Kidney tubule cell (primary cell): ENCODE results near the gene BAZ1B.
"Not testable (repeated sequence)": the region's sequence is repeated elsewhere in the genome, so short reads cannot be mapped to it uniquely, and the experiment has no call there.

Experiments
- DNase-seq: peaks from one replicate; pipeline ENCODE4 v3.0.0-alpha.2; 2018; ENCODE audit warnings: low spot score

BAZ1B gene

GRCh38 chr7:73427902-73428787 lies 93.9 kb downstream of the BAZ1B start:
- DNase-seq: no peak

DNA sequence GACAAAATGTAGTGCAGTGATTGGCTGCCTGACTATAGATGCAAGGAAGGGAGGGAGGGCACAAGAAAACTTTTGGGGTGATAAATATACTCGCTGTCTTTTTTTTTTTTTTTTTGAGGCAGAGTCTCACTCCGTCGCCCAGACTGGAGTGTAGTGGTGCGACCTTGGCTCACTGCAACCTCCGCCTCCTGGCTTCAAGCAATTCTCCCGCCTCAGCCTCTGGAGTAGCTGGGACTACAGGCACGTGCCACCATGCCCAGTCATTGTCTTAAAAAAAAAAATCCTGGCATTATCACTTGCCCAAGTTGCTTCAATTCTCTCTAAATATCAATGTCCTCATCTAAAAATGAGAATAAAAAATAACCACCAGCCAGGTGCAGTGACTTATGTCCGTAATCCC lies 96.1 kb downstream of the BAZ1B start:
- DNase-seq: no peak

- no peak for DNase-seq
Observed at GRCh38 chr7:73425356-73425983, 96.6 kb downstream of the BAZ1B start.

DNA sequence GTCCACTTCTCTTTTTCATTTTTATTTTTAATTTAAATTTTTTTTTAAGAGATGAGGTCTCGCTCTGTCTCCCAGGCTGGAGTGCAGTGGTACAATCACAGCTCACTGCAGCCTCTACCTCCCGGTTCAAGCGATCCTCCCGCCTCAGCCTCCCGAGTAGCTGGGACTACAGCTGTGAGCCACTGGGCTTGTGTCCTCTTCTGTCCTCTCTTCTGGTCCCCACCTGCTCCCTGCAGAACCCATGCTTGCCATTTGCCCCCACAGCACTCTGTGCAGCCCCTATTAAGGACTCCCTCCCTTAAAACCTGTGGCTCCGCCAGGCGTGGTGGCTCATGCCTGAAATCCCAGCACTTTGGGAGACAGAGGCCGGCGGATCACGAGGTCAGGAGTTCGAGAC lies 97.6 kb downstream of the BAZ1B start:
- no peak for DNase-seq

DNA sequence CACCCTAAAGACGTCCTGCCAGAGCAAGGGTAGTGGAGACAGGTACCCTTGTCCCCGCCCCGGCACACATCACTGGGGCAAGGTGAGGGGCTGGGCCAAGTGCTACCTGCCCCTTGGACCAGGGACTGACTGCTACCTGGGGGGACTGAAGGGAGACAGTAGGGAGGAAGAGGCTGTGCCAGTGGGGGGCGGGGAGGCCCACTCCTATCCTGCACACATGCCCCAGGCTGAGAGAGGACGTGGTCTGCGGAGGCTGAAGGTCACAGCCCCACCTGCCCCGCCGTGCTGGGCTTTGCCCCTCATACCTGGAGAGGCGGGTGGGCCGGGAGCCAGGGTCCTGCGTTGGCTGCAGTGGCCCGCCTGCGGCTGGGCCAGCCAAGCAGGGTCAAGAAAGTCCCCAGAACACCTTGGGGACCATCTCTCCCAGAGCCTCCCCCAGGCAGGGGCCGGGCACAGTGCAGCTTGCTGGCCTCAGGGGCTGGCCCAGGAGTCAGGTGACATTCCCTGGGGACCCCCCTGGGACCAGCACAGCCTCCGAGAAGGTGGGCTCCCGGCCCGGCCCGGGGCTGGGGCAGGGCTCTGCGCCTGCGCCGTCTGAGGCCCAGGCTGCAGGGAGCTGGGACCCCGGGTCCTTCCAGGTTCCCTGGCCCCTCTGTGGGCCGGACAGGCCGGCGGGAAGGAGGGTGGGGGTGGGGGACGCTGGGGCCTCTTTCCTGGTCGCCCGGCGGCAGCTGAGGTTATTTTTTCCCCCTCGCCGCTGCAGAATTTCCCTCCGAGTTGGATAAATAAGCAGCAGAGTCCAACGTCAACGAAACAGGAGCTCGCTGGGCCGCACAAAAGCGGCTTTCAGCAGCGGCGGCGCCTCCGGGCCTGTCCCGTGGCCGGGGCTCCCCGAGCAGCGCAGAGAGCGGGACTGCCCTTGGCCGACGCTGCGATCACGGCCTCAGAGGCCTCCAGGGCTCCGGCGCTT lies 98.3 kb downstream of the BAZ1B start:
- no peak for DNase-seq

- DNase-seq: not testable (repeated sequence)
Observed at GRCh38 chr7:73420610-73421009, 101.5 kb downstream of the BAZ1B start.

- DNase-seq: peak; percentile 26
Observed at GRCh38 chr7:73420016-73420415, 102.1 kb downstream of the BAZ1B start.

- no peak for DNase-seq
Observed at GRCh38 chr7:73418113-73418703, 103.9 kb downstream of the BAZ1B start.

DNA sequence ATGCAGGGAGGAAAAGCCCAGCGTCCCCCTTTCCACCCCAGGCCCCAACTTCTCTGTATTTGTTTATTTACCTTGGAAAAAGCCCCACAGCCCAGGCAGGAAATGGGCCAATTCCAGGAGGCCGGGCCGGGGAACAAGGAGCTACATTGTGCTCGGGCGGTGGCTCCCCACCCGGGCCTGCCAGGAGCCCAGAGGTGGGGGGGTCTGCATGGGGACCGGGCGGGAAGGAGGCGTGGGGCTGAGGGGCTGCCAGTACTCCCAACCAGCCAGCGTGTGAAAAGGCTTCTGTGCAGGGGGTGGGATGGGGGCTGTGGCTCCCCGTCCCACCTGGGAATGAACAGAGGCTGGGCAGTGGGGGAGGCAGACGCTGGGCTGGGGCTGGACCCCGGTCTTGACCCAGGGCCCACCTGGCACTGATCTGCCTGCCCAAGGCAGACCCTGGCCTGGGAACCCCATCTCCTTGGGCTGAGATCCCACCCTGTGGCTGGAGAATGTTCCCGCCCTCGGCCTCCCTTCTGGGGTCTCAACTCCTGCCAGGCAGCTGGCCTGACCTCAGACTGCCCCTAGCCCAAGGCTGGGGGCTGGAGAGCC lies 111.5 kb downstream of the BAZ1B start:
- DNase-seq: not testable (repeated sequence)

DNA sequence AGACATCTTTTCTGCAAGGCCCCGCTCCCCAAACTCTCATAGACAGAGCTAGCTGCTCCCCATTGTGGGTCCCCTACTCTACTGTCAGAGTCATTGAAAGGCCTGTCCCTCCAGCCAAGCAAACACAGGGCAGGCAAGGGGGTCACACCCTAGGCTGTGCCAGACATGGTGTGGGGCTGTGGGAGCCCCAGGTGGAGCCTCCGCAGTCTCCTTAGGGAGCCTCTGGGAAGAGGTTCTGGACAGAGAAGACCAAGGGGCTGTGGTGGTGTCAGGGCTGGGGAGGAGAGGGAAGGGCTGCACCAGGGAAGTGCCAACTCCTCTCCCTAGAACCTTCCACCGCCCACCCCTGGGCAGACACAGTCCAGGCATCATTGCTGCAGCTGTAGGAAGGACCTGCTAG lies 117.2 kb downstream of the BAZ1B start:
- DNase-seq: not testable (repeated sequence)

DNA sequence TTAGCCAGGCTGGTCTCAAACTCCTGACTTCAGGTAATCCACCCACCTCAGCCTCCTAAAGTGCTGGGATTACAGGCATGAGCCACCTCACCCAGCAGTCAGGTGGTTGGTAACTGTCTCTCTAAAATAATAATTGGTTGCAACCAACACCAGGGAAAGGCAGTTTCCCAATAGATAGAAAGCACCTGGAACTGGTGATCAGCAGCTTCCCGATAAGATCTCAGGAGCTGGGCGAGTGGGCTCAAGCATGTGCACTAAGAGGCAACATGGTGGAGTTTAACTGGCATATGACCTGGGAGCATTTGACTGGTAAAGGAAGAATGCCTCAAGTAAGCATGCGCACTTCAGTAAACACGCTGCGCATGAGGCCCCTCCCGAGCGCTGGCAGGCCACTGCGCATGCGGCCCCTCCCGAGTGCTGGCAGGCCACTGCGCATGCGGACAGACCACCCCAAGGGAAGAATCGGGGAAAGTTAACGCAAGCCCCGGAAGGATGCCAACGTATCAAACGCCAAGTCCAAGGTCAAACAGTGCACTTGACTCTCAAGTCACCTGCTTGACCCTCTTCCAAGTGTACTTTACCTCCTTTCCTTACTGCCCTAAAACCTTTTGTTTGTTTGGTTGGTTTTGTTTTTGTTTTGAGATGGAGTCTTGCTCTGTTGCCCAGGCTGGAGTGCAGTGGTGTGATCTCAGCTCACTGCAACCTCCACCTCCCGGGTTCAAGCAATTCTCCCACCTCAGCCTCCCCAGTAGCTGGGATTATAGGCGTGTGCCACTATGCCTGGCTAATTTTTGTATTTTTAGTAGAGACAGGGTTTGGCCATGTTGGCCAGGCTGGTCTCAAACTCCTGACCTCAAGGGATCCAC lies 122.7 kb downstream of the BAZ1B start:
- DNase-seq: peak; percentile 65

DNA sequence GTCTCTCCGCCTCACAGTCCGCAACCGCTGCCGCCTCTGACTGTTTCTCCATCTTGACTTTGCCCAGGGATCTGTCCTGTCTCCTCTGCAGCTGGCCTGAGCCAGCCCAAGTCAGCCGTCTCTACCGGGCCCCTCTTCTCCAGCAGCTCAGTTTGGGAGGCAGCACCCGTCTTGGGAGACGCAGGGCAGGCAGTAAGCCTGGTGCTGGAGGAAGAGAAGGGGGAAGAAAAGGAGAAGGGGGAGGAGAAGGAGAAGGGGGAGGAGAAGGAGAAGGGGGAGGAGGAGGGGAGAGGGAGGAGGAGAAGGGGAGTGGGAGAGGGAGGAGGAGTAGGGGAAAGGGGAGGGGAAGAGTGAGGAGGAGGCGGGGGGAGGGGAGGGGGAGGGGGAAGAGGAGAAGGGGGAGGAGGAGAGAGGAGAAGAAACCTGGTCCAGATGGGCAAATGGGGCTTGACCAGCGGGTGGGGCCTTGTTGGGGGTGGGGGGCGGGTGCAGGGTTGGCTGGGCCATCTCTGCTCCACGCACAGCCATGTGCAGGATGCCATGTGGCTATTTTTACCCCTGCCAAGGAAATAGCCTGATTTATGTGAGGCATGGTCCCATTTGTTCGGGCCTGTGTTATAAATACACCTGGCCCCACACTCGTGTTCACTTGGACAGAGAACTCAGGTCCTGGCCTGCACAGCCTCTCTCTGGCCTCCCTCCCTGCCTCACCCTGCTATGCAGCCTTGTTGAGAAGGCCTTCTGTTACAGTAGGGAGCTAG lies 124.4 kb downstream of the BAZ1B start:
- no peak for DNase-seq

DNA sequence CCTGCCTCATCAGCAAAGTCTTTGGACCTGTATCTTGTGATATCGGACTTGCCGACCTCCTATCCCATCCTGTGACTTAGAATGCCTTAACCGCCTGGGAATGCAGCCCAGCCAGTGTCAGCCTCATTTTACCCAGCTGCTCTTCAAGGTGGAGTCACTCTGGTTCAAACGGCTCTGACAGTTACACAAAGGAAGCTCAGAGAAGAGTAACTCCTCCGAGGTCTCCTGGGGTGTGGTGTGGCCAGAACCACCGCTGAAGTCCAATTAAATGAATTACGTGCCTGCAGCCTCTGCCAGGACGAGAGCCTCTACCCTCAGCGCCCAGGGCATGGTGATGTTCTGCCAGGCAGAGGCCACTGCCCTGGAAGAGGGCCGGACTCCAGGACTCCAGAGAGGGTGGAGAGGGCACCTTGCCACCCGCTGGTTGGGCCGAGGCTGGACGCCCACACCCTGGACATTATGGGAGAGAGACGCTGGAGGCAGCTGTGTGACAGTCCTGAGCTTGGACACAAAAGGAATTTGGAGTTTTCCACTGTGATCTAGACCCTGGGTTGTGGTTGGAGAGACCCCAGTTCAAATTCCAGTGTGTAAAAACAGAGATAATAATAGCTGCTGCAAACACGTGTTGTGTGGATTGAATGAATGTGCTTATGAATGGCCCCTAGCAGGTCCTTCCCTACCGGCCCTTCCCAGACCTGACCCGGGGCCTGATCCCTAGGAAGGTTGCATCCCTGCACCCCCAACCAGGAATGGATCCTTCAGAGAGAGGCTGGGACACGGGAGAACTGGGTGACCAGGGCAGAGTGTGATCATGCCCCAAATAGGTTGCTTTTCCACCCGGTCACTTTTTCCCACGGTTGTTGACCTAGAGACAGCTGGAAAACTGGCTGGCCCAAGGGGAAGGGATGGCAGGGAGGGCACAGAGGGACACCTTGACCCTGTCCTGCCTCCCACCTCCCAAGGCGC lies 126.3 kb downstream of the BAZ1B start:
- DNase-seq: no peak

GRCh38 chr7:73394422-73394821 lies 127.7 kb downstream of the BAZ1B start:
- no peak for DNase-seq

DNA sequence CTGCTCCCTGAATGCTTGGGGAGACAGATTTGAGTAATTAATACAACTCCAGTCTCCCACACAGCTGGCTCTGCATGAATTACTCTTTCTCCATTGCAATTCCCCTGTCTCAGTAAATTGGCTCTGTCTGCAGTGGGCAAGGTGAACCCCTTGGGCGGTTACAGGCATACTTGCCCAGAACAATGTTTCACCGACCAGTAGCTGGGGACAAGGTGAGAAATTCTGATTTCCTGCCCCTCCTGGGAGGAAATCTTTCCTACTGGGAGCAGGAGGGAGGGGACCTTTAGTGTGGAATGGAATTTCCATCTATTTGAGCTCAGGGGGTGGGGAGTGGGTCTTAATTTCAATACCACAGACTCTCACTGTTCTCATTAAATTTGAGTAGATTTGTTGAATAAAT lies 130.7 kb downstream of the BAZ1B start:
- DNase-seq: no peak
